ENCODE data around the gene GRIK2.

Gene GRIK2

DNA sequence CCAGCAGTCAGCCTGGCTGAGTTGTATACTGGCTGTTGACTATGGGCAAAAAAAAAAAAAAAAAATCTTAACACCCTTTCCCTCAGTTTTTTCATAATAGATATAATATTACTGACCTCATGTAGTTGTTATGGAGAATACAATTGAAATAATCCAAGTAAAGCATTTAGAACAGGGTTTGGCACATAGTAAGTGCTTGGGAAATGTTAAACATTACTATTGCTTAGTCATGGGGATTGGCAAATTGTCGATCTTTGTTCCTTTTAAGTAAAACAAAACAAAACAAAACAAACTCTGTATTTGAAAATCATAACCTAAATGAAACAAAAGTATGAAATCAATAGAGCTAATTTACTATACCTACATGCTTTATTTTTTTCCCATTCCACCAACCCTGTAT is 458.4 kb downstream of the GRIK2 start:
- no peak for DNase-seq (ENCODE audit: extremely low read depth in 1 of 2, low read depth in 1 of 2)

DNA sequence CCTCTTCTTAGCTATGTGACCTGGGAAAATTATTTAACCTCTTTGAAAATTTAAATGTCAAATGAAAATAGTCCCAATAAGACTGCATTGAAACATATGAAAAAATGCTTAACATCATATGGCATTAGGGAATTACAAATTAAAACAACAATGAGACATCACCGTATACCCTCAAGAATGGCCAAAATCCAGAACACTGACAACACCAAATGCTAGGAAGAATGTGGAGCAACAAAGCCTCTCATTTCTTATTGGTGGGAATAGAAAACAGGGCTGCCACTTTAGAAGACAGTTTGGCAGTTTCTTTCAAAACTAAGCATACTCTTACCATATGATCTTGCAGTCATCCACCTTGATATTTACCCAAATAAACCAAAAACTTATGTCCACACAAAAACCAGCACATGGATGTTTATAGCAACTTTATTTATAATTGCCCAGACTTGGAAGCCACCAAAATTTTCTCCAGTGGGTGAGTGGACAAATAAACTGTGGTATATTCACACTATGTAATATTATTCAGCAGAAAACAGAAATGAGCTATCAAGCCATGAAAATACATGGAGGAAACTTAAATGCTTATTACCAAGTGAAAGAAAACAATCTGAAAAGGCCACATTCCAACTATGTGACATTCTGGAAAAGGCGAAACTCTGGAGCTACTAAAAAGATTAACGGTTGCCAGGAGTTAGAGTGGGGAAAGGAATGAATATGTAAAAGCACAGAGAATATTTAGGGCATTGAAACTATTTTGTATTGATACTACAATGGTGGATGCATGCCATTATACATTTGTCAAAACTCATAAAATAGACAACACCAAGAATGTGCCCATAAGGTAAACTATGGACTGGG is 459.9 kb downstream of the GRIK2 start:
- no peak for DNase-seq (ENCODE audit: extremely low read depth in 1 of 2, low read depth in 1 of 2)

DNA sequence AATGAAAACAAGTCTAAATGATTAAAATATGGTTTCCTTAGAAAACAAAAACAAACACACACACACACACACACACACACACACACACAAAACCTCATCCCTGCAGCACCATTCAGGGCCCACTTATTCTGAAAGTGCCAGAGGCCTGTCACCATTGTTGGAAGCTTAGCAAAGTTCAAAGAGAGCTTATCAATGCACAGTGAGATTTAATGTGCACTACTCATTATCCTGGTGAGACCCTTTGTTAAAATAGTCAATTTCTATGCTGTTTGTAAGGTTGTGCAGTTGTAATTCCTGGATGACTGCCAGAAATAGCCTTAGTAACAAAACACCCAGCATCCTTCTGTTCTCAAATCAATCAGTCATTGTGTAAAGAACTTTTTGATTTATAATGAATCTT is 482.9 kb downstream of the GRIK2 start:
- DNase-seq (ENCODE audit: extremely low read depth in 1 of 2, low read depth in 1 of 2): no peak

DNA sequence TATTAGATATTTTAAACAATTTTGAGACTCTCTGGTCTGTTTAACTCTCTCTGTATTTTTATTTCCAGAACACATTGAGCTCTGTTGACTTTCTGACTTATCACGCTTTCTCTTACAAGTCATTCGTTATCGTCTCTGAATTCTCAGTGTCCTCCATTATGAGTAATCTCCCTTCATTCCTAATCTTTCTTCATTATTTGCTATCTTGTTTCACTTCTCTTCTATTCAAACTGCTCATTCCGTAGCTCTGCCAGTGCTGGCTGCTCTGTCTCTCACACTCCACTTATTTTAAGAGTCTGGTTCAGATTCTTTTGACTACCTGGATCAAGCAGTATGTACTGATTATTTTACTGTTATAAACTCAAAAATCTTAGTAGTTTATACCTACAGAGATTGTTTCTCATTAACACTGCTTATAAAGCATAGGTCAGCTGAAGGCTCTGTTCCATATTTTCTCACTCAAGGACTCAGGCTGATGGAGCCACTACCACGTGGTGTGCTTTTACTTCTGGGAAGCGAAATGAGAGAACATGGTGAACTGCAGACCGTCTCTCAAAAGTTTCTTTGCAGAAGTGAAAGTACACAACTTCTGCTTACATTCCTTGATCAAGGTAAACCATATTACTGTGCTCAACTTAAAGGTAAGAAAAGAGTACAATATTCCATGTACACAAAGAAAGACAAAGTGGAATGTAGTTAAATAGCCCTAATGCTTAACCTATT is 485.2 kb downstream of the GRIK2 start:
- DNase-seq (ENCODE audit: extremely low read depth in 1 of 2, low read depth in 1 of 2): no peak

DNA sequence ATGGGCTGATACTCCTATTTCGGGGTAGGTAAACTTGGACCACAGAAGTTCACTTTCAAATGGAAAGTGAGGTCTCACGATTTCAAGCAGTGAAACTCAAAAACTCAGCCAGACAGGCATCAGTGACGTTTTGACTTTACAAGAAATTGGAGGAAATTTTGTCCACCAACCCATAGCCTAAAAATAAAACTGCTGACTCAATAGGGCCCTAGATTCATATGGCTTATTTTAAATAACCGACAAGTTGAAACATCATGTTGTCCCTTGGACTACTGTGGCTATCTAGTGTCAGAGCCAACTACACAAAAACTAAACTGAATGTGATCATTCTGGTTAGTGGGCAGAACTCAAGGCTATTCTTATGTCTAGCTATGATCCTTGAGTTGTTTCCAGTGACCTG is 486.3 kb downstream of the GRIK2 start:
- no peak for DNase-seq (ENCODE audit: extremely low read depth in 1 of 2, low read depth in 1 of 2)

DNA sequence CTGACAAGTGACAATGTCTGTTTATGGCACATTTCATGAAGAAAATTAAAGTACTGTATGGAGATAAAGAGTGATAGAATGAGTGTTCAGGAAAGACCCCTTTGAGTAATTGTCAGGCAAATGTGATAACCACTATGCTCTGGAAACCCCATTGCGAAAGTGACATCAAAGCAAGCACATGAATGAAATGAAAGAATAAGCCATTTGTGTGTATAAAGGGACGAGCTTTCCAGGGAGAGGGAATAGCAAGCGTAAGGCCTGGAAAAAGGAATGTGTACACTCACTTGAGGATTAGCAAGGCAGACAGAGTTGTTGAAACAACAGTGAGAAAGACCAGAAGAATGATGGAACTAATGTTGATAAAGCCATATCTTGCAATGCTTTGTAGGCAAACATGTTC is 490.0 kb downstream of the GRIK2 start:
- no peak for DNase-seq (ENCODE audit: extremely low read depth in 1 of 2, low read depth in 1 of 2)

DNA sequence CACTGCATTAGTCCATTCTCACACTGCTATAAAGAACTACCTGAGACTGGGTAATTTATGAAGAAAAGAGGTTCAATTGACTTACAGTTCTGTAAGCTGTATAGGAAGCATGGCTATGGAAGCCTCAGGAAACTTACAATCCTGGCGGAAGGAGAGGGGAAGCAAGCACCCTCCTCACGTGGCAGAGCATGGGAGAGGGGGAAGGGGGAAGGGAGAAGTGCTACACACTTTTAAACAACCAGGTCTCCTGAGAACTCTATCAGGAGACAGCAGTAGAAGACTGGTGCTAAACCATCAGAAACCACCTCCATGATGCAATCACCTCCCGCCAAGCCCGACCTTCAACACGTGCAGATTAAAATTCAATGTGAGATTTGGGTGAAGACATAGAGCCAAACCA is 494.0 kb downstream of the GRIK2 start:
- DNase-seq (ENCODE audit: extremely low read depth in 1 of 2, low read depth in 1 of 2): no peak

DNA sequence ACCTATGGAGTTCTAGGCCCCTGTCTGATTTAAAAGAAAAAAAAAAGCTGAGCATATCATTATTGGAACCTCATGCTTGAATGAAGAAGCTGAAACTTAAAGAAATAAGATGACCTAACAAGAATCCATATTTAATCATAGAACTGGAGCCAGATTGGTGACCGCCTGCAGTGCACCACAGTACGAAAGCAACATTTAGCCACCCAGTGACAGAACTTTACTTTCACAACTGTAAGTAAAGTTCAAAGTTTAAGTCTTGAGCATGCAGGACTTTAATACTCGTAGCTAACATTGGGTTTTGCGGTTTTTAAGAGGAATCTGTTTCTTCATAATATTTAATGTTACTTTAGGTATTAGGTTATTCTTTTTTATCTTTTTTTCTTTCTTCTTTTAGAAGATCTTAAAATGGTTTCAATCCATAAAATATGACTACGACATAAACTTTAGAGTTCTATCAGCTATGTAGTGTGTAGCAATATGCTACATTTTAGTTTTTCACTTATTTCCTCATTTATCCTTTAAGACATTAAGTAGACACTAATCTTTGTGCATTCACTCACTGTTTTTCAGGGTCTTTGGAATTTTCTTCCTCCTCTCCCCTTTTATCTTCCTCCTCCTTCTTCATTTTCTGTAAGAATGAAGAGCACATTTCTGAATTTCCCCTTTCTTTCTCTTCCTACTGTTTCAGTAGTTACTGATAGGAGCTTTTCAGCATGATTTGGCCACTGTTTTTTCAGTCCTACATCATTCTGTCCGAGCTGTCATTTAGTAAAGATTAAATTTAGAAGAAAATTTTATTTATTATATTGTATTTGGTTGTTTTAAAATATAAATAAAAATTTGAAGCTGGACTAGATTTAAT is 514.1 kb downstream of the GRIK2 start:
- DNase-seq (ENCODE audit: extremely low read depth in 1 of 2, low read depth in 1 of 2): no peak

DNA sequence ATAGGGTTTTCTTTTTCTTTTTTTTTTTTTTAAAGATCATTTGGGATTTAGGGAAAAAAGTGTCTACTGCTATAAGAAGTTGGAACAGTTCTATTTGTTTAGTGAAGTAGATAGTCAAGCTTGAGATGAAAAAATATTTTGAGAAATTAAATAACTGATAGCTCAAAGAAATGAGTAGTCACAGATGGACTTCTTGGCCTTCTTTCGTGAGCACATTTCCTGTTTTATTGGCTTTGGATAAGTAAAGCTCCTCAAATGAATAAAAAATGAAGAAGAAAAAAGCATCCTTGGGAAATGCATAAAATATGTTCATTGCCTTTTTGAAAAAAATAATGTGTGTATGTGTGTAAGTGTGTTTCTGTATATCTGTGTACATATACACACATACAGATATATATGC is 515.9 kb downstream of the GRIK2 start:
- no peak for DNase-seq (ENCODE audit: extremely low read depth in 1 of 2, low read depth in 1 of 2)

DNA sequence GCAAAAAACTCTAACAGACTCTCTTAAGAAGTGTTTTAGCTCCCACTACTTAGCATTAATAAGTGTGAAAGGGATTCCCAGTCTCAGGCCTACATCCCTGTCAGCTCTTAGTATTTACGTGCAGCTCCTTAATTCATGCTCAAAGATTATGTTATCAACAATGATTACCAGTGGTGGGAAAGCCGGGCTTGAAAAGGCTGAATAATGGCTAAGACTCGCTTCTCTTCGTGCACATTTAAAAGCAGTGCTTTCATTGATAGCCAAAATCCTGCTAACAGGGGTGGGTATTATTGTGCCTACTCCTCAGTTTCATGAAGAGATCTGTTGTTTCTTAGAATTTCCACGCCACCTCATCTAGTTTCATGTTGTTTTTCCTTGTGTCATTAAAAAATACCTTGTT is 518.8 kb downstream of the GRIK2 start:
- DNase-seq (ENCODE audit: extremely low read depth in 1 of 2, low read depth in 1 of 2): no peak

DNA sequence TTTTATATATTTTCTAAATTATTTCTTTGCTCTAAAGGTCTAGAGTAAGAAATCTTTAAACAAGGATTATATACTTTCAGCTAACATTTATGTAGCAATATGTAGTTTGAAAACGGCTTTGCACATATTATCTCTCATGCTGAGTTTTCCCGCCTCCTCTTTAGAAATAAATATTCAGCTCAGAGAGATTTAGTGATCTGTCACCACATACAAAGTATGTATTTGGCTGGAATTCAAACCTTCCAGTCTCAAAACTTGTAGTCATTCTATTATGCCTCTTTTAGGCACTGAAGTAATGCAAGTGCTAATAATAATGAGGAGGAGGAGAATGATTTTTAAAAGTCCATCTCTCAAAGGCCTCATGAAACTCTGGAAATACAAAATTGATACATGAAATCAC is 525.0 kb downstream of the GRIK2 start:
- DNase-seq (ENCODE audit: extremely low read depth in 1 of 2, low read depth in 1 of 2): no peak

DNA sequence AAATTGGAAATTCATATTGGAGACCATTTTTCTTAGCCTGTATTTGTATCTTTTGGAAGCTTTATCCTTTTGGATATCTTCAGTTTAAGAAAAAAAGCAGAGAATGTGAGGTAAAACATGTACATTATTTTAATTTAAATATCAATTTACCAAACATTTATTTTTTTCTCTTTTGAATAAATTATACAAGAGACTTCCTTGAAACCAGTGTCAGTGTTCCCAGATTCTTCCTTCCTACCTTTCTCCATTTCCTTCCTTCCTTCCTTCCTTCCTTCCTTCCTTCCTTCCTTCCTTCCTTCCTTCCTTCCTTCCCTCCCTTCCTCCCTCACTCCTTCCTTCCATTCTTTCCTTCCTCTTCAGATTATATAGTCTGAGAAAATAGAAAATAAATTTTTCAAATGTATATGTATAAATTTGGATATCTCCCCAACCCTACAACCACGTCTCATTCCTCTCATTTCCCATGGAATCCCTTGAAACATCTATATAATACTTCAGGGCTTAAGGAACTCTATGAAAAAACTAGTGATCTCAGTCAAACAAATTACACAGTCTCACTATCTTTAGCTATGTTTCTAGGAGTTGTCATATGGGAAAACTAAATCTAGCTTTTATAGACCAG is 528.4 kb downstream of the GRIK2 start:
- DNase-seq (ENCODE audit: extremely low read depth in 1 of 2, low read depth in 1 of 2): no peak

DNA sequence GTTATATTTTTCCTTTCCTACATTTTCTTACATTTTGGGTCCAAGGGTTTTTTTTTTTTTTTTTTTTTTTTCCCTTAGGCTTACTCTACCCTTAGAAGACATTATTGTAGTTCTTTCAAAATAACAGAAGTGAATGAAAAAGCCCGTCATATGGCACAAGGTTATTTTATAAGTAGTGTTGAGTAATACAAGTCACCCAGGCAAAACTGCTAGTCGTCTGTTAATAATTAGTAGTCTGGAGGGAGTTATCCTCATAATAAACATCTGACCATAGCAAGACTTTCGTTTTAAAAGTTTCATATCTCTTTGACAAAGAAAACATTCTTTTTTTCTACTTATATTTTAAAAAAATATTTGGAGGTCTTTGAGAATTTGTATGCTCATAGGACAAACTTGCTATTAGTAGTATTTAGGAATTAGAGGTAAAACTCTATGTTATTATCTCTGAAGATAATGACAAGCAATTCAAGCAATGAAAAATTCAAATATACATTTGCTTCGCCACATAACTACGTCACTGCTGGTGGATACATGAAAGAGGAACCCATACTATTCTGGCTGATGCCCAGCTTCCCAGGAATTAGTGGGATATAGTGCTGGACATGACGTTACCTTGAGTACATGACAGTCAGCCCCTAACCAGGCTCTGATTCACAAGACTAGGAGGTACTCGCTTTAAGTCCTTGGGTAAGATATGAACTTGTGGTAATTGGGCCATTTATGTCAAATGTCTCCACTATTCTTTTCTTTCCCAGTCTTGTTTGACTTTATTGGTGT is 532.8 kb downstream of the GRIK2 start:
- no peak for DNase-seq (ENCODE audit: extremely low read depth in 1 of 2, low read depth in 1 of 2)

DNA sequence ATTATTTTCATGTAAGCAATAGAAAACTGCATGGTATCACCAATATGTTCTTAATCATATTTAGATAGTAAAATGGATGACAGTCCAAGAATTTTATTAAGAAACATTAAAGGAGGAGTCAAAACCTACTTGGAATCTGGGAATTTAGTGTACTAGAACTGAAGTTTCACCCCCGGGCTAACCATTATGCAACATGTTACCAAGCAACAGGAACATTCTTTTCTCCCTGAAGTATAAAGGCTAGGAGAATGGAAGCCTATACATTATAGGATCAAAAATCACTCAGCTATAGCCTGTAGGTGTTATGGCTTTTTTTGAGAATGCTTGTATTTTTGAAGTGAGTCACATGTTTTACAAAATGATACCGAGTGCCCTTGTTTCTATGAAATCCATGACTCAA is 538.3 kb downstream of the GRIK2 start:
- no peak for DNase-seq (ENCODE audit: extremely low read depth in 1 of 2, low read depth in 1 of 2)

DNA sequence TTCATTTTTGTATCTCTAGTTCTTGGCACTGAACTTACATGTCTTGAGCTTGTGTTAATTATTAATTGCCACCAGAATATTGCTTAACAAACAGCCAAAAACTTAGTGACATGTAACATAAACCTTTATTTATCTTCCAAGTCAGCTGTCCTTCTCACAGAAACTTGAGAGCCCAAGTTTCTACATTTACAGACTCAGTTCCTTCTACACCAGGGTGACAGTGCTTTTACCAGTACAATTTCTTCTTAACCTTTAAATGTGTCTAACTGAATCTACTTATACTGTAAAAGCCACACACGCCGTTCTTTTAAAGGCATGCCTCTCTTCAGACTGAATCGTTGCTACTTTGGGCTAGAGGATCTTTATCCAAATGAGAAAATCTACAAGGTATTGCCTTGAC is 539.2 kb downstream of the GRIK2 start:
- no peak for DNase-seq (ENCODE audit: extremely low read depth in 1 of 2, low read depth in 1 of 2)

DNA sequence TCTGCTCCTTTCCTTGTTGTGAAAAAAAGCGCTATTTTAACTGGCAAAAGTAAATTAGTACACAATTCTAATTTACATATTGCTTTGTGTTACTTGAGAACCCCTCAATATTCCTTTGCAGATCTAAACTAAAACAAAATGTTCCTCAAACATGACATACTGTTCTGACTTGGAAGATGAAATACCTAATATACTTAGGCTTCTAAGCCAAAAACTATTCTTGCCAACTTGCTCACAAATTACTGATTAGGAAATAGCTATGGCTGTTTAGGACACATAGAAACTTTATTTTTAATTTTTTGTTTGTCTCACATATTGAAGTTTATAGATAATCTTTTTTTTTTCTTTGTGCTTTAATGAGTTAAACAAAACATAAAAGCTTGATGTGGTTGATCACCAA is 542.2 kb downstream of the GRIK2 start:
- no peak for DNase-seq (ENCODE audit: extremely low read depth in 1 of 2, low read depth in 1 of 2)

DNA sequence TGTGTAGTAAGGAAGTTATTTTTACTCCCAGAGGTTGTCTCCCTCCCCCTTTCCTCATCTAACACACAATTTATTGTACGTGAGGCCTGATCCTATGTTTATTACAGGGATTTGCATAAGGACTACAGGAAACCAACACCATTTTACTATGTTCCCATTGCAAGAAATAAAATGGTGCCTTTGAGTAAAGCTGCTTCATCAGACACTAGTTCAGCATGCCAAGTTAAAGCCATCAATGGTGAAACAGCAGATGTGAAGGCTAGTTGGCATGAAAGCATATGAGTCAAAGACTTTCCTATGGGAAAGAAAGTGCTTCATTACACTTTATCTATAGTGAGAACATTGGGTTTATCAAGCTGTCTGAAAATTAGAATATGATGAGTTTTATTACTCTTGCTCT is 543.0 kb downstream of the GRIK2 start:
- no peak for DNase-seq (ENCODE audit: extremely low read depth in 1 of 2, low read depth in 1 of 2)

DNA sequence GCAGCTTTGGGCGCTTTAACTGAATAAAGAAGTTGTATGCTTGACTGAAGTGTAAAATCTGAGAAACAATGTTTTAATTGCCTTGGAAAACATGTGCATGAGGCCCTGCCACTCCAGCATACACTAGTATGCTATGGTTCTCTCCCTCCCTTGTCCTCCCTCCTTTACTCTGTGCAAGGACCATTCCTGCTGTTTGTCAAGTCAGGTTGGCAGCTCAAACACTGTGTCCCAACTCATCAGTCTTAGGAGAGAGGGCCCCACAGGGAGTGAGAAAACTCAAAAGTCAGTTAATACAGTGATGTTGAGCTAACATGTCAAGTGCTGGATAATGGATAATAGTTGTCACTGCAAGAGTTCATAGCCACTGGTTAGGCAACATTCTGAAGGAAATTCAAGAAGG is 543.6 kb downstream of the GRIK2 start:
- no peak for DNase-seq (ENCODE audit: extremely low read depth in 1 of 2, low read depth in 1 of 2)

DNA sequence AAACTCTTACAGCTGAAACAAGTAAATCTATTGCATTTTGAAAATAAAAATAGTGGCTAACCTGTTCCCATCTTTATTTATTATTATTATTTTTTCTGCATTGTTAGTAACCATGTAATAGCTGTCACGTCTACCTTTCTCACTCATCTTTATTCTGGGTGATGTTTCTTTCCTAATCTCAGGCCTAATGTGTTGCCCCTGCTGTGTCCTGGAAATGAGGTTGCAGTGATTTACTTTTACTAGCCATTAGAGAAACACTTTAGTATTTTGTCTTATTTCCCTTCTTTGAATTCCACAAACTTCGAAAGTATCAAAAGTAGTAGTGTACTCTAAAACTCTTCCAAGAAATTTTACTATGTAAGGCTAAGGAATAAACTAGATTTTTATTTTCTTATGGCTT is 546.9 kb downstream of the GRIK2 start:
- no peak for DNase-seq (ENCODE audit: extremely low read depth in 1 of 2, low read depth in 1 of 2)

DNA sequence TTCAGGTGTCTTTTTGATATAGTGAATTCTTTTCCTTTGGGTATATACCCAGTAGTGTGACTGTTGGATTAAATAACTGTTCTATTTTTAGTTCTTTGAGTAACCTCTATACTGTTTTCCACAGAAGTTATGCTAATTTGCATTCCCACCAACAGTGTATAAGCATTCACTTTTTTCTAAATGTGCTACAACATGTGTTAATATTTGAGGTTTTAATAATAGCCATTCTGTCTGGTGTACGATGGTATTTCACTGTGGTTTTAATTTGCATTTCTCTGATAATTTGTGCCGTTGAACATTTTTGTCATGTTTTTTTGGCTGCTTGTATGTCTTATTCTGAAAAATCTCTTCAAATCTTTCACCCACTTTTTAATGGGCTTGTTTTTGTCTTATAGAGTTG is 563.5 kb downstream of the GRIK2 start:
- DNase-seq (ENCODE audit: extremely low read depth in 1 of 2, low read depth in 1 of 2): no peak
